NCI-H446 treated with DMSO at 0.1 percent for 48 hours (cell line): ENCODE data around the gene TOPORS.

Source experiments
- DNase-seq: peaks from one replicate; lab custom pipeline; 2025; lab: John Stamatoyannopoulos, UW

The TOPORS gene

DNA sequence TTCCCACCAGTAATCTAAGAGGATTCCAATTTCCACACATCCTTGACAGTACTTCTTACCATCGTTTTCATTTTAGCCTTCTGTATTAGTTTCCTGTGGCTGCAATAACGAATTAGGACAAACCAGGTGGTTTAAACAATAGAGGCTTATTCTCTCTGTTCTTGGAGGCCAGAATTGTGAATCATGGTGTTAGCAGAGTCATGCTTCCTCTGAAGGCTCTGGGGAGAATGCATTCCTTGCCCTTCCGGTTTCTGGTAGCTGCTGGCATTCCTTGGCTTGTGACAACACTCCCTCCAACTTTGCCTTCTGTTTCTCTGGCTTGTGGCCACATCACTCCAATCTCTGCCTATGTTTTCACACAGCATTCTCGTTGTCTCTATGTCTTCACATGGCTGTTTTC lies 49.9 kb downstream of the TOPORS start:
- DNase-seq, result peak; percentile 9

GRCh38 chr9:32501868-32502267 lies 50.5 kb downstream of the TOPORS start:
- no peak for DNase-seq

GRCh38 chr9:32500768-32501167 lies 51.6 kb downstream of the TOPORS start:
- DNase-seq, result no peak

DNA sequence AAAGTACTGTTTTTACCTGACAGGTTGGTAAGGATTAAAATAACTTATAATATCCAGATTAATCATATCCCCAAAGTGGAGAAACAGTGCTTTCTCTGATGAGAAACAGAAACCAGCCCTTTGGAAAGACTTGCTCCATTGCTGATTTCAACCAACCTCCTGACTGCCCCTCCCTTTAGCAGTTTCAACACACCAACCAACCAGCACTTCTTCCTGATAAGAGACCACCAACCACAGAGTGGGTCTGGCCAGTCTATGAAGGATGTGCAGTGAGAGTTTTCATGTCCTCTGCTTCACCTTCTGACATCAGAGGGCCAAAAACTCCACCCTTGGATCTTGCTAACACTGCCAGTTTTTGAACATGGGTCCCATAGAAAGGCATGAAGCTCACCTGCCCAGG lies 54.5 kb downstream of the TOPORS start:
- DNase-seq, result no peak

DNA sequence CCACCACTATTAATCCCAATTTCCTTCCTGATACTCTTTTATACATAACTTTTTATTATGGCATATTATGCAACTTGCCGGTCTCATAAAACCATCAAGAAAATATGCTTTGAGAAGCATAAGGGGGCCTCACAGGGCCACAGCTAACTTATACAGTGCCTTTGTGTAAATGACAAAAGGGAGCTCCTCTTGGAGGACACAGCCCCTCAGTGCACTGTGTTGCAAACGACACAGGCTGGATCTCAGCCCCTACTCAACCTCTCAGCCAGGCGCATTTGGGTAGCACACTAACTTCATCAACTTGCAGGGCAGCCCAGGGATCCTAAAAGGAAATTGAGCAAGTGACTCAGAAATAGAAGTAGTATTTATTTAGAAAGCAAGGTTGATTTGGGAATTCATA lies 61.8 kb downstream of the TOPORS start:
- DNase-seq, result no peak
